ENCODE data around the gene SLC15A4.
"Not testable (repeated sequence)": the region's sequence is repeated elsewhere in the genome, so short reads cannot be mapped to it uniquely, and the experiment has no call there.

Gene SLC15A4

DNA sequence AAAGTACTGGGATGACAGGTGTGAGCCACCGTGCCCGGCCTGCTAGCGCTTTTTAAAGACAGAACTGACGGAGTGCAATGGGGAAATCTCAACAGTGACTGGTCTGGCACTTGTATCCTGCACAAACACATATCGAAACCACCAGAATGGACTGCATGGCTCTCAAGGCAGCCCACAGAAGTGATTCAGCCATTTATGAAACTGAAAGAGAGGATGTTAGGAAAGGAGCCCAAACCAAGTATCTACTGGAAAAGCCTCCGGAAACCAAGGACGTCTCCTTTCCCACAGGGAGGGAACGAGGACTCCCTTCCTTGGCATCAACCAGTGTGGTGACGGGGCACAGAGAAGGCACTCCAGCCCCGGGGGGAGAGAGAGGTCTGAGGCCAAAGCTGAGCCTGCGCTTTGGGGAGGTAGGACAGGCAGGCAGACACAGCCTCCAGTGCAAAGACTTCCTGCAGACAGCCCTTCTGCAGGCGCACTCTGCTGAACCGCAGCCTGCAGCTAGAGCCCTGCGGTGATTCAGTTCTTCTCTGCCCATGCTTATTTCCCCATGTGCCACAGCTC, 16.5 kb downstream of the SLC15A4 start:
- TF ChIP-seq CTCF (IDR thresholded peaks at IDR 0.05; ENCODE audit: control extremely low read depth, extremely low read depth, low read depth, missing control alignments), result no peak
- POLR2A ChIA-PET, result interaction anchor here (0.9 to 1.4 kb wide), 2 partner anchors 9 to 14 kb away, joined by 3 to 4 read pairs; no protein-coding TSS in a partner anchor
- CTCF ChIA-PET, result interaction anchor here (1.1 to 2.5 kb wide), 5 partner anchors 10 to 65 kb away, joined by 3 to 13 read pairs (median 4); no protein-coding TSS in a partner anchor
- DNase-seq (ENCODE audit: extremely low spot score), result no peak

DNA sequence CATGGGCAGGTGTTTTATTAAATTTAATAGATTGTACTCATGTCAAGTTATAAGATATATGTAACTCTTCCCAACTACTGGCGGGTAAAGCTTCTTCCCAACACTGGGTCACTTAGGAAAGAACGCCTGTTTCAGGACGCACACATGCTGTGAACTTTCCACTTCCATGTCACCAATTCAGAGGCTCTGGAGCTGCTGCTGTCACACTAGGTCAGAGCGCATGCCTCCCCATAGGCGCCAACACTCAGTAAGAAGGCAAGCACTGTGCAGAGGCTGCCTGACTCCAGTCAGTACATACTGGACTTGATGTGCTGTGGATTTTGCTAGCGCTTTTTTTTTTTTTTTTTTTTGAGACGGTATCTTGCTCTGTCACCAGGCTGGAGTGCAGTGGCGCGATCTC, 17.2 kb downstream of the SLC15A4 start:
- ChIA-PET CTCF (interaction anchor here (1.3 to 2.5 kb wide), 5 partner anchors 9 to 66 kb away, joined by 3 to 13 read pairs (median 4); no protein-coding TSS in a partner anchor), POLR2A (interaction anchor here (0.9 to 1.4 kb wide), 2 partner anchors 9 to 14 kb away, joined by 3 to 4 read pairs; no protein-coding TSS in a partner anchor)
- no peak for DNase-seq (ENCODE audit: extremely low spot score)
- TF ChIP-seq CTCF (IDR thresholded peaks at IDR 0.05; ENCODE audit: control extremely low read depth, extremely low read depth, low read depth, missing control alignments), result no peak

DNA sequence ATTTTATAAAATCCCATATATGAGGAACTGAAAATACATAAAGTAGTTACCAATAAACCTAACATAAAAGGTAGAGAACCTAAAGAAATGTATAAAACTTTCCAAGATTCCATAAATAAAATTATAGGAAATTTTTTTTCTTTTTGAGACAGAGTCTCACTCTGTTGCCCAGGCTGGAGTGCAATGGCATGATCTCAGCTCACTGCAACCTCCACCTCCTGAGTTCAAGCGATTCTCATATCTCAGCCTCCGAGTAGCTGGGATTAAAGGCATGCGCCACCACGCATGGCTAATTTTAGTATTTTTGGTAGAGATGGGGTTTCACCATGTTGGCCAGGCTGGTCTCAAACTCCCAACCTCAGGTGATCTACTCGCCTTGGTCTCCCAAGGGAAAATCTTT, 18.4 kb downstream of the SLC15A4 start:
- POLR2A ChIA-PET; DNase-seq (ENCODE audit: extremely low spot score): not testable (repeated sequence)
- CTCF ChIA-PET, result interaction anchor here (0.8 to 1.8 kb wide), 7 partner anchors 9 to 67 kb away, joined by 3 to 9 read pairs (median 3); partner anchors contain the start of gene SLC15A4

GRCh38 chr12:128804762-128805161, 19.0 kb downstream of the SLC15A4 start:
- TF ChIP-seq CTCF (IDR thresholded peaks at IDR 0.05; ENCODE audit: control extremely low read depth, extremely low read depth, low read depth, missing control alignments), result no peak
- ChIA-PET CTCF (interaction anchor here (0.8 to 1.4 kb wide), 5 partner anchors 9 to 164 kb away, joined by 3 to 9 read pairs (median 3); partner anchors contain the start of gene SLC15A4), POLR2A (no interaction called here)

DNA sequence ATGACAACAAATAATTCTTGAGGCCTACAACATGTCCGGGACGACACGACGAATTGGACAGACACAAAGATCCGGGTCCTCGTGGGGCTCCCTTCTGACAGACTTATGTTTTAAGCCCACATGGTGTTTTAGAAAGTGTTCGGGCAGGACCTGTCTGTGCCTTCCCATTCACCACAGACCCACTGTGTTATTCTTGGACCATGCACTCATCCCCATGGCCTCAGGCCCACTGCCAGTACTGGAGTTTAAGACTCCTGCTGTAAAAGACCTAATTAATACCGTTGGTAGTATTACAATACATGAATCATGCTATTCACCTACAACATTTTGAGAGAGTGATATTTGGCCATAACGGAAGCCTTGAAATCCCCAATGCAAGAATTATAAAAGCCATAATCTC, 20.0 kb downstream of the SLC15A4 start:
- ChIA-PET CTCF (no interaction called here), POLR2A (no interaction called here)
- DNase-seq (ENCODE audit: extremely low spot score), result no peak
- no peak for TF ChIP-seq CTCF (IDR thresholded peaks at IDR 0.05; ENCODE audit: control extremely low read depth, extremely low read depth, low read depth, missing control alignments)

More at GRCh38 chr12:128804762-128805161, 19.0 kb downstream of the SLC15A4 start:
- DNase-seq (ENCODE audit: extremely low spot score), result no peak

DNA sequence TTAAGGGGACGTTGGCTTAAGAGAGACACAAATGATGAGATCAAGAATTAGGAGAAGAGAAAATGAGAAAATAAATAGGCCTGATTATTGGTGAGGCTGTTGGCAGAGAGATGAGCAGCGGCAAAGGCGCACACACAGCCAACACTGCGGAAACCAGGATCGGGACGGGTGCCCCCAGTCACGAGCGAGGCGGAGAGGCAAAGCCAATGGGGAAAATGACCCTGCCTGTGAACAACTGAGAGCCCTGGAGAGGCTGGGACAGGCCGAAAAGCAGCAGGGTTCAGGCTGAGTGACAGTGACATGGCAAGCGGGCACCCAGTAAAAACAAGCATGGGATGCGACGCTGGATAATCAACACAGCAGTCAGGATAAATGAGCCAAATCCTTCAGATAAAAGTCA, 21.0 kb downstream of the SLC15A4 start:
- no peak for TF ChIP-seq CTCF (IDR thresholded peaks at IDR 0.05; ENCODE audit: control extremely low read depth, extremely low read depth, low read depth, missing control alignments)
- ChIA-PET CTCF (interaction anchor here (1.3 to 1.6 kb wide), 2 partner anchors 8 to 13 kb away, joined by 3 to 5 read pairs; no protein-coding TSS in a partner anchor), POLR2A (no interaction called here)
- no peak for DNase-seq (ENCODE audit: extremely low spot score)

DNA sequence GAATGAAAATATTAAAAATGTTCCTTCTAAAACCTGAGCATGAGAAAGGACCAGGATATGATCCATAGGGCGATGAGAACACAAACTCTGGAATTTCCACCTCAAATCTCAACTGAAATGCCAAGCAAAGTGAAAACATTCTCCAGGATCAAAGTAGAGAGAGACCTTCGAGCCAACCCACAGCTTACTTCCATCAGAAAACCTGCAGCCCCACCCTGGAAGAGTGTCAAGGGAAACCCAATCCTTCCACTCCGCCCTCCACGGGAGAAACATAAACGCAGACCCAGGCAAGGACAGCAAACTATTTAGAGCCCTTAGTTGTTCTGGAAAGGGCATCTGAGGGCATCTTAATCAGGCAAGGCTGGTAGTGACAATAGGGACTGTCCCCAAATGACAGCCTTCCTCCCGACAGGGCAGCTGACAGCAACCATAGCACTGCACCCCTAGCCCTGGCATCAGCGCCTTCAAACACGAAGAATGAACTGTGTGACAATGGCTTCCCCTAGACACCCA, 21.8 kb downstream of the SLC15A4 start:
- CTCF ChIA-PET, result interaction anchor here (1.3 to 1.6 kb wide), 2 partner anchors 8 to 12 kb away, joined by 3 to 5 read pairs; no protein-coding TSS in a partner anchor
- DNase-seq (ENCODE audit: extremely low spot score), result no peak

More for the DNA sequence above, 21.8 kb downstream of the SLC15A4 start:
- POLR2A ChIA-PET, result interaction anchor here (1.3 kb wide), 1 partner anchor 8 kb away, joined by 6 read pairs; no protein-coding TSS in a partner anchor
- TF ChIP-seq CTCF (IDR thresholded peaks at IDR 0.05; ENCODE audit: control extremely low read depth, extremely low read depth, low read depth, missing control alignments), result no peak
